Activated T-cell treated with anti-CD3 and anti-CD28 coated beads for 1 hour (primary cell): ENCODE results near the gene ZSWIM6.
"Not testable (repeated sequence)": the region's sequence is repeated elsewhere in the genome, so short reads cannot be mapped to it uniquely, and the experiment has no call there.

ENCODE experiments used
- DNase-seq: peaks from one replicate; pipeline ENCODE4 v3.0.0-alpha.2; 2020; ENCODE audit warnings: low read depth

Gene ZSWIM6

DNA sequence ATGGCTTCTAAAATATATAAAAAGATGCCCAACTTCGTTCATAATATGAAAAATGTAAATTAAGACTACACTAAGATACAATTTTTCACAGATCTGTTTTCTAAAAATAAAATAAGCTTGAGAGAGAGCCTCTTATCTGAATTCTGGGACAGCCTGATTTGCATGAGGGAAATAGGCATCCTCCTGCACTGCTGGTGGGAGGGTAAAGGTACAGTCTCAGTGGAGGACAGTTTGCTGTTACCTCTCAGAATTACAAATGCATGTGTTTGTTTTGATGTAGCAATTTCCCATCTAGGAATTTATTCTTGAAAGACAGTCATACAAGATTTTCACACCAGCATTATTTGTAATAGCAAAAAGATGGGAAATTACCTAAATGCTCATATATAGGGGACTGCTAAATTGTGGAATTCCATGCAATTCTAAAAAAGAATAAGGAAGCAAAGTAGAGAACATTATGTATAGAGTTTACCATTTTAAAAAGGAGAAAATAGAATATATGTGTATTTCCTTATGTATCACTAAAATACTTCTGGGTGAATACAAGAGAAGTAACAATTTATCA is 75.7 kb downstream of the ZSWIM6 start:
- DNase-seq = no peak

DNA sequence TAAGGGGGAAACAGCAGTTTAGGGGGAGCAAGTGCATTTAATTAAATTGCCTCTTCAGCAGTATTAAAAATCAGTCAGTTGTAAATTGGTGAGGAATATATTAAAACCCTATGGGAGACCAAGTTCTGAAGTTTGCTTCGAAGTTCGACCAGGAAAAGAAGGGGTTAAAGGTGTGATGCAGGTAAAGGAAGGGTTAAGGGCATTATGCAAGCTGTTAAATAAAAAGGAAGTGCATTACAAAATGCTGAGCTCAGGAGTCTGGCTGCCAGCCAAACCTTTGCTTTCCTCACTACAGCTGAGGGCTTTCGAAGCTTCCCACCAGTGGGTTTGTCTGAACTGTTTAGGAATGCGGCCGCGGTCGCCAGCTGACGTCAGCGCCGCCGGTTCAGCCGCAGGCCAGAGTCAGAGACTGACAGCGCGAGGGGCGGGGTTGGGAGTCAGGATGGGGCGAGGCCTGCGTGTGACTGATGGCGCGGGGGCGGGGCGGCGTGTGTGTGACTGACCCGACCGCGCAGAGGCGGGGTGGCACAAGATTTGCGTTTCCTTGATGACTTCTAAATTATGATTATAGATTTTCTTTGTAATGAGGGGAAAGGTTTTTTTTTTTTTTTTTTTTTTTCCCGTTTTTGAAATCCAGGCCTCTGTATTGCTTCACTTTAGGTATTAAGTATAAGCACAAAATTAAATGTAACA is 76.6 kb downstream of the ZSWIM6 start:
- peak; percentile 97 for DNase-seq

GRCh38 chr5:61409568-61409967 is 77.5 kb downstream of the ZSWIM6 start:
- DNase-seq = no peak

- DNase-seq = no peak
Observed at GRCh38 chr5:61410811-61411210, 78.8 kb downstream of the ZSWIM6 start.

GRCh38 chr5:61412361-61412760 is 80.3 kb downstream of the ZSWIM6 start:
- DNase-seq = no peak

DNA sequence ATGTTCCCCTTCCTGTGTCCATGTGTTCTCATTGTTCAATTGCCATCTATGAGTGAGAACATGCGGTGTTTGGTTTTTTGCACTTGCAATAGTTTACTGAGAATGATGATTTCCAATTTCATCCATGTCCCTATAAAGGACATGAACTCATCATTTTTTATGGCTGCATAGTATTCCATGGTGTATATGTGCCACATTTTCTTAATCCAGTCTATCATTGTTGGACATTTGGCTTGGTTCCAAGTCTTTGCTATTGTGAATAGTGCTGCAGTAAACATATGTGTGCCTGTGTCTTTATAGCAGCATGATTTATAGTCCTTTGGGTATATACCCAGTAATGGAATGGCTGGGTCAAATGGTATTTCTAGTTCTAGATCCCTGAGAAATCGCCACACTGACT is 81.1 kb downstream of the ZSWIM6 start:
- not testable (repeated sequence) for DNase-seq

- DNase-seq = no peak
Observed at GRCh38 chr5:61414806-61415205, 82.7 kb downstream of the ZSWIM6 start.

DNA sequence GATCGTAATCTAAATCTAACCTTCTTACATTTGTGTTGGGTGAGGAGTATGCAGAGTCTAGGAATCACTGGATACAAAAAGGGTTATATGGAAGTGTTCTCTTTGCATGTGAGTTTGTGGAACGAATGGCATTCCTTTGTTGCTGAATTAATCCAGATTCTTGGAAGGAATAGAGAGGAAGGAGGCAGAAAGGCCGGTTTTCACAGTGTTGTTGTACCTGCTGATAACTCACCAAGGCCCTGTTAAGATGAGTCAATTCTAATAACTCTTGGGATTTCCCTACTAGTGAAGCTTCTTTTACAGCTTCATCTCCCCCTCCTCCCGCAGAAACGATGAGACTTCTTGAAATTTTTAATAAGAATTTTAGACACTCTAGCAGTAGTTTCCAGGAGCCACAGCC is 84.0 kb downstream of the ZSWIM6 start:
- no peak for DNase-seq

DNA sequence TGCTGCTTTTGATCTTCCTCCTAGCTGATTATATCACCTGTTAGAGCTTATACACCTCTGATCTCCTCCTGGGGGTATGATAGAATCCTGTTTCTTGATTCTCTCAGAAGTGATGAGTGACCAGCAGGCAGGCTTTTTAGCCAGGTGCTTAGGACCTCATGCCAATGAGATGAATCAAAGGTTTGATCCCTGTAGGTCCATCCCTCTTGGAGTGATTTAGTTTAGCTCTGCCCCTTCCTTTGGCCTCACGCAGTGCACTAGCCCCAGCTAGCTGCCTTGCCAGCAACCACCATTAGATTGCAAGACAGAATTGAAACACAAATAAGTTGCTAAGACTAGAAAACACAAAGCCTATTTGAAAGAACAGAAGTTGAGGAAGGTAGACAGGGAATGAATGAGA is 84.4 kb downstream of the ZSWIM6 start:
- no peak for DNase-seq

- DNase-seq = no peak
Observed at GRCh38 chr5:61417340-61417739, 85.3 kb downstream of the ZSWIM6 start.

DNA sequence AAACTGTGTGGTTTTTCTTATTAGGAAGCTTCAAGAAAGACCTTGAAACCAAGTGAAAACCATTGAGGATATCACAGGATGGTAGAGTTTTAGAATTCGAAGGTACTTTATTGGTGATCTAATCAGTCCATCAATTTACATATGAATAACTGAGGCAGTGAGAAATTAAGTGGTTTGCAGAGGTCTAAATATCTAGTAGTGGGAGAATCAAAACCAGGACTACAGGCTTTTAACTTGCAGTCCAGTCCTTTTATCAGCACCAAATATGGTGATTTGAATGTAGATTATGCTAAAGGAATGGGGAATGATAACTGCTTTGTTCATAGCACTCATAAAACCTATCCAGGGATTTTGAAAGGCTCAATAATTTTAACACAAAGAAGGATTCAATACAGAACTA is 85.8 kb downstream of the ZSWIM6 start:
- DNase-seq = no peak

DNA sequence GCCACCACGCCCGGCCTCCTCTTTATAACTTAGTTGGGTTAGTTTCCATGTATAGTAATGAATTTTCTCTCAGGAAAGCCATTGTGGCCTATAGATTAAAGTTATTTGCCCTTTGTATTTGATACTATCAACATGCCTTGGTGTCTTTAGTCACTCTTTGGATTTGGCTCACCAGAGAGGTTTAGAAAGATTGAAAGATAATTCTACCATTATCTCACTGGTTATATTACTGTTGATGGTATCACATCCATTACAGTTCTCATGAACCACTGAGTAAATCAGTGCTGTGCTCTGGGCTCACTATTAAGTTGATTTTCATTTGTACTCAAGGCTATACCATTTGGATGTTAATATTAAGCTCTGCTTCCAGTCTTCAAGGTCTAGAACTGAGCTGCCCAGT is 87.0 kb downstream of the ZSWIM6 start:
- no peak for DNase-seq

- DNase-seq = no peak
Observed at GRCh38 chr5:61420016-61420415, 88.0 kb downstream of the ZSWIM6 start.

- DNase-seq = not testable (repeated sequence)
Observed at GRCh38 chr5:61421262-61421661, 89.2 kb downstream of the ZSWIM6 start.

DNA sequence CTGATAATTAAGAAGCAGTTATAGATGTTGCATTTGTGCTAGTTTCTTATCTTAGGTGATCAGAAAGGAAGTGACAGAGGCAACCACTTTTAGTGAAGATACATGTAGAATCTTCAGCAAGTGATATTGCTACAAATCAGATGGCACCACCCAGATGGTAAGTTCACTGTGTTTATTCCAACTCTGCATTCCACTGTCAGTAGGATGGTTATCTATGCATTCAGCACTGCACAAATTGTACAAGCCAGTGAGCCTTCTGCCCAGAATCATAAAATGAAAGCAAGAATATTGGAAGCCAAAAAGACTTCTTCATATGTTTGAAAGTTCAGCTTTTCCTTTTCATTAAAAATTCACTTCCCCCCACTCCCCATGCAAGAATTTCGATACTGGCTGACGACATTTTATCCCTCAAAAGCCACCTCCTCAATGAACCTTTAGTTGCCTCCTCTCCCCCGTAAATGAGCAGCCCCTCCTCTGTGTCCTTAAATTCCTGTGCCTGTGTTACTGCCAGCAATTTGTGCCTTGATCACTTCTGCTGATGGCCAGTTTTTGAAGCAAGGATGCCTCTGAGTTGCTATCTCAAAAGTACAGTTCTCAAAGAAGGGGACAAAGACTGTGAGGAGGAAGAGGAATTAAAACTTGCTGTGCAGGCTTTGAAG is 91.6 kb downstream of the ZSWIM6 start:
- no peak for DNase-seq

- no peak for DNase-seq
Observed at GRCh38 chr5:61425918-61426317, 93.9 kb downstream of the ZSWIM6 start.

GRCh38 chr5:61429906-61430305 is 97.8 kb downstream of the ZSWIM6 start:
- DNase-seq = no peak

DNA sequence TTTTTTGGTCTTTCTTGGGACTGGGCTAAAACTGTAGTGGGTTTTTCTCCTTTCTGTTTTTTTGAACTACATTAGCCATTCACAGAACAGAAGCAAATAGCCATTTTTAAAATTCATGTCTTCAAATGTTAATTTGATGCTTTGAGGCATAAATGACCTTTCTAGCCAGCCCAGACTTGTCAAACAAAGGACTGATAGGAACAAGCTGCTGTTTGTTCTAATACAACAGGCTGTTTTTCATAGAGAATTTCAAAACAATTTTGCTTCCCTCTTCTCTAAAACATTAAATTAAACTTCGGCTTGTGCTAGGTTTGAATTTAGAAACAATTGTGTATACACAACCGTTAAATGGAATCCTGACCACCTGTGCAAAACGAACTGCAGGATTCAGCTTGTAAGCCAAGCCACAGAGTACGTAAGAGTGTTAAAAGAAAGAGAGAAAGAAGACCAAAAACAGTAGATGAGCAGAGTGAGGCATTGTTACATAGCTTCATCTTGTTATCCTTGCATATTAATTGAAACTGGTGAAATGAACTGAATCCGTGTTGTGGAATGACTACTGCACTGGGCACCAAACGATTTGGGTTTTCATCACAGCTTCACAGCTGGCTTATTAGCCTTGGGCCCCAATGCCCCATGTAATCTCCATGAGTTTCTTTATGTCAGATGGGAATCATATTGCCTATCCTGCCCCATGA is 100.0 kb downstream of the ZSWIM6 start:
- DNase-seq = no peak

- DNase-seq = no peak
Observed at GRCh38 chr5:61435368-61435767, 103.3 kb downstream of the ZSWIM6 start.

GRCh38 chr5:61438298-61438970 is 106.4 kb downstream of the ZSWIM6 start:
- no peak for DNase-seq

- no peak for DNase-seq
Observed at GRCh38 chr5:61440086-61440485, 108.0 kb downstream of the ZSWIM6 start.

- no peak for DNase-seq
Observed at GRCh38 chr5:61440596-61440995, 108.5 kb downstream of the ZSWIM6 start.
